Dermis microvascular lymphatic vessel endothelial cell (primary cell): ENCODE measurements around the gene SDR42E2. TPM values are rescaled to one million over a fixed set of nuclear protein-coding genes. Genes with fewer than 3 reads are reported as not detected.
"Not testable (repeated sequence)": the region's sequence is repeated elsewhere in the genome, so short reads cannot be mapped to it uniquely, and the experiment has no call there.

Experiments
- DNase-seq, 2 donors: peaks; one replicate each; pipeline versions ENCODE4 v3.0.0 to v3.0.0-alpha.2; 2010; ENCODE audit warnings: low read depth in 2 of 2
- total RNA-seq: library from RNA; depleted of rRNA; stranded (reverse); fragments of >200 nt; gene quantifications from 2 replicates; pipeline ENCODE4 v1.2.1, GENCODE V29; 2014

SDR42E2 gene
- total RNA-seq, 1 donor from 2014 or later: 0.13 TPM

DNA sequence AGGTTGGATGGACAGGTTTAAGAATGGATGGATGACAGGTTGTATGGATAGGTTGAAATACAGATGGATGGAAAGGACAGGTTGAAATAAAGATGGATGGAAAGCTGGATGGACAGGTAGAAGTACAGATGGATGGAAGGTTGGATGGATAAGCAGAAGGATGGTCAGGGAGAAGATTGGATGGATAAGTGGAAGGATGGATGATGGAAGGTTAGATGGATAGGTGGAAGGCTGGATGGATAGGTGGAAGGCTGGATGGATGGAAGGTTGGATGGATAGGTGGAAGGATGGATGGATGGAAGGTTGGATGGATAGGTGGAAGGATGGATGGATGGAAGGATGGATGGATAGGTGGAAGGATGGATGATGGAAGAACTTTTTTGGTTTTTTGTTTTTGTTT lies 905 bp upstream of the SDR42E2 start:
- no peak for DNase-seq

DNA sequence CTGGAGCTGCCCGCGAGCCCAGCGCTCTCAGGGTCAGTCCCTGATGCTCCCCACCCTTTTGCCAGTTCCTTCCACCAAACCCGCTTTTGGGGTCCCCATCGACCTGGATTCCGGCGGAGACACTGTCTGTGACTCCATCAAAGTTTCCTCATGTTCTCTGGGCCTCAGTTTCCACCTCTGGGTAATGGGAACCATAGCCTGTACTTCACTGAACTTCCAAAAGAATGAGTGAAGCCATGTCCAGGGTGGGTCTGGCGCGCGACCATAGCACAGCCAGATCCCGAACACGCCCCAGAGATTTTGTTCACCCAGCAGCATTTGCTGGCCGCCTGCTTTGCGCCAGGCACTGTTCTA lies 327 bp downstream of the SDR42E2 start:
- DNase-seq: no peak

DNA sequence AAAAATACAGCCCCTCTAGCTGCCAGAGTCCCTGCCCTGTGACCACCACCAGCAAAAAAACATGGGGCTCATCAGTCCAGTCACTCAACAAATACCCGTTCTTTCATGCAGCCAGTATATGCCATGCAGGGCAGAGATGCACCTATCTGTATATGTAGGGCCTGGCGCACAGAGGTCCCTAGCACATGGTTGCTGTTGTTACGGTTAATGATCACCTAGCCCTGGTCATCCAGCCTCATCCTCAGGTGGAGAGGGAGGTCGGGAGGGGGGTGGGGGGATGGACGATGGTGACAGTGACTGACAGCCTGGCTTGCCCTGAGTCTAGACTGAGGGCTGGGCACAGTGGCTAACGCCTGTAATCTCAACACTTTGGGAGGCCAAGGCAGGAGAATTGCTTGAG lies 1.5 kb downstream of the SDR42E2 start:
- DNase-seq: no peak

DNA sequence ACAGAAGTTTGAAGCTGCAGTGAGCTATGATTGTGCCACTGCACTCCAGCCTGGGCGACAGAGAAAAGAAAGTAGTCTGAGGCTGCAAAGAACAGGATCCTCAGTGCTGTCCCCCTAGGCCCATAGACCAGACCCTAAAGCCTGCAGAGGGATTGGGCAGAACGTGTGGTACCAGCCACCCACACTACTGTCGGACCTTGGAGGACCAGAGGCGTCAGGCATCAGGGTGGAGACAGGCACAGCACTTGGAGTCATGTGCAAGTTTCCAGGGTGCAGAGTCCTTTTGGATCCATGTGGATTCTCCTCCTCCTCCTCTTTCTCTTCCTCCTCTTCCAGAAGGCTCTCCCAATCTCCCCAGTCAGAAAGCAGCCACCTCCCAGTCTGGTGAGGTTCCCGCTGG lies 2.2 kb downstream of the SDR42E2 start:
- DNase-seq: no peak

DNA sequence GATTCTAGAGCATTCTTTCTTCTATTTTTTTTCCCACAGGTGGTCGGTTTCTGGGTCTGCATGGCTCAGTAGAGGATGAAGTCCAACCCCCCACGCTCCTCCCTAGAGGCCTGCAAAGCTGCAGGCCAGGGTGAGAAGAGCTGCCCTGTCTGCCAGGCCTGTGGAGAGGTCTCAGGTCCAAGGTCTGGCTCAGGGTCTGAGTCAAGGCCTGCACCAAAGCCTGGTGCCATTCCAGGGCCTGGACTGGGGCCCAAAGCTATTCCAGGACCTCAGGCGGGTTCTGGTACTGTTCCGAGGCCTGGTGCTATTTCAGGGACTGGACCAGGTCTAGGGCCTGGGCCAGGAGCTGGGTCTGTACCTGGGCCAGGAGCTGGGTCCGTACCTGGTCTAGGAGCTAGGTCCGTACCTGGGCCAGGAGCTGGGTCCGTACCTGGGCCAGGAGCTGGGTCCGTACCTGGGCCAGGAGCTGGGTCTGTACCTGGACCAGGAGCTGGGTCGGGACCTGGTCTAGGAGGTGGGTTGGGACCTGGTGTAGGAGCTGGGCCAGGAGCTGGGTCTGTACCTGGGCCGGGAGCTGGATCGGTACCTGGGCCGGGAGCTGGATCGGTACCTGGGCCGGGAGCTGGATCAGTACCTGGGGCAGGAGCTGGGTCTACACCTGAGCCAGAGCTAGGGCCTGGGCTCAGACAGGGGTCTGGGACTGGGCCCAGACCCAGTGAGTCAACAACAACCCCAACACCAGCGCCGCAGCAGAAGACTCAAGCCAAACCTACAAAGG lies 3.4 kb downstream of the SDR42E2 start:
- no peak for DNase-seq

DNA sequence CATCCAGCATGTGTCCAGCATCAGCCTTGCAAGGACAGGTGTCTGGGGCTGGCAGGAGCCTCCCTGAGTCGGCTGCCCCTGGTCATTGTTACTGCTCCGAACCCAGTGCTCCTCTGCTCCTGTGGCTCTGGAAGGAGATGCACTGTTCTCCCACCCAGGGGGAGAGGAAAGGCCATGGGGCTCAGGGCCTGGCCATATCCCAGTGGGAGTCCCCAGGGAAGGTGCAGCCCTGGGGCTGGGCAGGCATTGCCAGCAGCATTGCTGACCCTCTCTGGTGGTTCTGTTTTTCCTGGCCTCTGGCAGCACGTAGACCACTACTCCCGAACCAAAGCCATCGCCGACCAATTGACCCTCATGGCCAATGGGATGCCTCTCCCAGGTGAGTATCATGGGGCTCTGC lies 9.6 kb downstream of the SDR42E2 start:
- DNase-seq: no peak

DNA sequence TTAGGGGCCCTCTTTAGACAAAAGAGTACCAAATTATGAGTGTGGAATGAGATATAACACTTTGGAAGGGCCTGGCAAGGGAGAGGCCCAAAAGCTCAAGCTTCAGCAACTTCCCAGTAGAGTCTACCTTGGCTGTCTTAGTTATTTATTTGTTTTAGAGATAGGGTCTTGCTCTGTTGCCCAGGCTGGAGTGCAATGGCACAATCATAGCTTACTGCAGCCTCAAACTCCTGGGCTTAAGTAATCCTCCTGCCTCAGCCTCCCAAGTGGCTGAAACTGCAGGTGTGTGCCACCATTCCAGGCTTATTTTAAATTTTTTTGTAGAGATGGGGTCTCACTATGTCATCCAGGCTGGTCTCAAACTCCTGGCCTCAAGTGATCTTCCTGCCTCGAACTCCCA lies 10.3 kb downstream of the SDR42E2 start:
- DNase-seq: not testable (repeated sequence)

DNA sequence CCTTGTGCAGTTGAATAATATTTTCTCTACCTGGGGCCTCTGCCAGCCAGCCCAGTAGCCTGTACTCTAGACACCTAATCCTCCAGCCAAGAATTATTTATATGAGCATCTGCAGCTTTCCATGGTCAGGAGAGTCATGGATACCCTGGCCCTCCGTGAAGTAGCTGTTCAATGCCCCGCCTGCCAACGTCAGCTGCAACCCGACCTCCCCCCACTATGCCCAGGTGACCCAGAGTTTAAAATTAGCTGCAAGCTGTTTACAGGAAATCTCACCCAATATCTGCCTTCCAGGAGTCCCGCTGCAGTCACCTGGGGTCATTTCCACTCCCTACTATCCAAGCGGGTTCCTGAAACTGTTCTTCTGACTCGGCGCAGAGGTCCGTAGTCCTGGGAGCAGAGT lies 12.3 kb downstream of the SDR42E2 start:
- peak in 1 of 2 donors; percentile 12 for DNase-seq

DNA sequence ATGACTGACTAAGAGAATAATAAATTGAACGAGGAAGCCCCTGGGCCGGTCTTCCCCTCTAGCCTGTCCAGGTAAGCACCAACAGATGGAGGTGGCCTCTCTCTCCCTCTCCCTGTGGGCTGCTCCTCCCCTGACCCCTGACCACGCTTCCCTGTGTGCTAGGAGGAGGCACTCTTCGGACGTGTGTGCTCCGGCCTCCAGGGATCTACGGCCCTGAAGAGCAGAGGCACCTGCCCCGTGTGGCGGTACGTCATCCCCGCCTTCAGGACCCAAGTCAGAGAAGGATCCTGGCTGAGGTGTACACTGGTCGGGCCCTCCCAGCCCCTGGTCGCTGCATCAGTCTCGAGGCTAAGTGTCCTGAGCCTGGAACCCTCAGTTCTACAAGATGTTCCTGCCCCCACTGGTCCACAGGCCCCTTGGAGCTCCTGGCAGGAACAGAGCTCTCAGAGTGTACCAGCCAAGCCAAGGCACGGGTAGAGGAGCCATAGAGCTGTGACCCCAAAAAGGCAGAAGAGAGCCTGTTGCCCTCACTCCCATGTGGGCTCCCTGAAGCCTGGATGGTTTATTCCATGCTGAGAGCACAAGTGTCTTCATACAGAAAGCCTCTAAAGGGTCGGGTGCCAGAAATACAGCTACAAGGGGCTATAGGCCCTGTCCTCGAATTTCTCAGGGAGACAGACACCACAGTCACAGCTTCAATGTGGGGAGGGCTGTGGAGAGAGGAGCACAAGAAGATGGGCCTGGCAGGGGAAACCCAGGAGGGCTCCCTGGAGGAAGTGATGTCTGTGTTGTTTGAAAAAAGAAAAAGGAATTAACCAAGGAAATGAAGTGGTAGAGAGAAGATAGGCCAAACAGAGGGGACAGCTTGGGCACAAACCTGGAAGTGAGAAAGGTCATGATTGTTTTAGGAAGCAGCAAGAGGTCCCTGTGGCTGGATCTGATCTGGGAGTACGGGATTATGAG lies 15.9 kb downstream of the SDR42E2 start:
- DNase-seq: no peak

DNA sequence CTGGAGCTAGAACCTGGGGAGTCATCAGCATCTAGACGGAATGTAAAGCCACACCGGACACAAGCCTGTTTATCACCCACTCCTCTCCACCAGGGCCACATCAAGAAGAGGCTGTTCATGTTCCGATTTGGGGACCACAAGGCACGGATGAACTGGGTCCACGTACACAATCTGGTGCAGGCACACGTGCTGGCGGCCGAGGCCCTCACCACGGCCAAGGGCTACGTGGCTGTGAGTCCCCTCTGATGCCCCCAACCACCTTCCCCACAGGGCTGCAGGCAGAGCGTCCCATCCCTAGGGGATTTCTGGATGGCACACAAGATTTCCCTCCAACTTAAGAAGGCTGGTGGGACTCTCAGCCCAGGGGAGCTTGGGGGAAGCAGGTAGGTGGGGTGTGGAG lies 19.1 kb downstream of the SDR42E2 start:
- no peak for DNase-seq

DNA sequence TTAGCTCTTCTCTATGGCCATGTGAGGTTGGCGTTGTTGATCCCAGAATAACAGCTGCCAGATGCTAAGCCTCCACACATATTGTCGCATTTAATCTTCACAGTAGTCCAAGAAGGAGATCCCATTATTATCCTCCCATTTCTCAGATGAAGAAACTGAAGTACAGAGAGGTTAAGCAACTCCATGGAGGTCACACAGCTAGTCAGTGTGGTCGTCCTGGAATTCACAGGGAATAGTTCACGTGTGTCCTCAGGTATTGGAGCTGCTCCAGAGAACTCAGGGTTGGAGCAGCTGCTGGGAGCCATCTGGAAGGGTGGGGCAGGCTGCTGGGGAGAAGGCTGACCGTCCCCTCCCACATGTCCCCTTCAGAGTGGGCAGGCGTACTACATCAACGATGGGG lies 19.5 kb downstream of the SDR42E2 start:
- no peak for DNase-seq

DNA sequence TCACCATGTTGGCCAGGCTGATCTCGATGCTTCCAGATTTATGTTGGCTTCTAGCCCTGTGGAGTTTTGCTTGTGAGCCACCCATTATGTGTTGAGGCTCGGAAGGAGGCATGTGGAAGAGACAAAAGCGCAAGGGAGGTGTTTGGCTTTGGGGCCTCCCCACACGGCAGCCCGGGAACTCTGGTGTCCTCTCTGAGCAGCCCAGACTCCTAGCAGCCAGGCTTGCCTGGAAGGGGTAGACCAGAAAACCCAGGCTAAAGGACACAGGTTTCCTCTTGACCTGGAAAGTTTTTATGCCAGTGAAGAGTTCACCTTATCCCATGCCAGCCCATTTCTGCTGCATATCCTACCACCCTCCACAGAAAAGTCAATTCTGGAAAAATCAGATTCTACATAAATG lies 21.0 kb downstream of the SDR42E2 start:
- DNase-seq: no peak

DNA sequence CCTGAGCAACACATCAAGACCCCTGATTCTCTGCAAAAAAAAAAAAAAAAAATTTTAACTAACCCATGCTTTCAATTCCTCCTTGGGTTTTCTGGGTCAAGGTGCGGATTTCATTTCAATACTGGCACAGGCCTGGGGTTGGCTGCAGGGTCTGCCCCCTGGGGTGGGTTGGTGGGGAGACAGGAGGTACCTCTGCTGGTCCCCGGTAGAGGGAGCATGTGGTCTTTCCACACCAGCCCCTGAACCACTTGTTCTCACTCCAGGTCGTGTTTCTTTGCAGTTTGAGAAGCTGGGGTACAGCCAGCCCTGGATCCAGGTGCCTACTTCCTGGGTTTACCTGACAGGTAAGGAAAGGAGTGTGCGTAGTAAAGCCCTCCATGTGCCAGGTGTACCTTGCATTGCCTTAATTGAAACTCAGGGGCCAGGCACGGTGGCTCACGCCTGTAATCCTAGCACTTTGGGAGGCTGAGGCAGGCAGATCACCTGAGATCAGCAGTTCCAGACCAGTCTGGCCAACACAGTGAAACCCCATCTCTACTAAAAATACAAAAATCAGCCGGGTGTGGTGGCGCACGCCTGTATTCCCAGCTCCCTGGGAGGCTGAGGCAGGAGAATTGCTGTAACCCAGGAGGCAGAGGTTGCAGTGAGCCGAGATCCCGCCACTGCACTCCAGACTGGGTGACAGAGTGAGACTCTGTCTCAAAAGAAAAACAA lies 21.8 kb downstream of the SDR42E2 start:
- DNase-seq: no peak

DNA sequence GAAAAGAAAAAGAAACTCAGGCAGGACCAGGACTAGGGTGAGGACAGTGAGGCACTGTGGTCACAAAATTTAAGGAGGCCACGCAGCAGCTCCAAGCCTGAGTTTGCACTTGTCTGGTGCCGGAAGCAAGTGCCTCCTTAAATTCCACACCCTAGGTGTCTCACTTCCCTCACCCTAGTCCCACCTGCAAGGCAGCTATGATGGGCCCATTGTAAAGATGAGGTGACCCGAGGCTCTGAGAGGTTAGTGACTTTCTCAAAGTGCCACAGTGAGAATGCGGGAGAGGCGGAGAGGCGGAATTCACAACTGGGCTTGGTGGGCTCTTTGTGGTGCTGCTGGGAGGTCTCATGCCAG lies 22.3 kb downstream of the SDR42E2 start:
- no peak for DNase-seq

DNA sequence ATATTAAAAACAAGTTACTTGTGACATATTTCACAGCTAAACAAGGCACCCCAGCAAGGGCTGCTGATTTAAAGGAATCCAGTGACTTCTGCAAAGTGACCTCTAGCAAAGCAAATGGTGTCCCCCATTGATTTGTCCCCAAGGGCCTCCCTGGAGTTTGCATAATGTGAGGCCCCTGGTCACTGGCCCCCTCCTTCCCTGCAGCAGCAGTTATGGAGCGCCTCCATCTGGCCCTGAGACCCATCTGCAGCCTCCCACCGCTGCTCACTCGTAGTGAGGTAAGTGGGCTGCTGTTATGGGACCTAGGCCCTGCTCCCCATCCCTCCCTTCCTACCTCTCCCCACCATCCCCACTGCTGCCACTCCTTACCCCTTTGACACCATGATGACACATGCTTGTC lies 24.2 kb downstream of the SDR42E2 start:
- peak in 1 of 2 donors; percentile 13 for DNase-seq

DNA sequence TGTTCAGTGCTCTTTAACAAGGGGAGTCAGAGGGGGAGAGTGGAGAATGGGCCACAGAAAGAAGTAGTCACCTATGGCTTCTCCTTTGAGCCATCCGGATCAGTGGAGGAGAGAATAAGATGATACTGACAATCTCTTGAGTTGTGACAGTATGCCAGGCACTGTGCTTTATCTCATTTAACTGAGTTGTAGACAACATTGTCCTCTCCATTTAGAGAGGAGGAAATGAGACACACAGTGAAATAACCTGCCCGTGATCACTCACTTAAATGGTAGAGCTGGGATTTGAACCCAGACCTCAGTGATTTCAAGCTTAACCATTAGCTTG lies 25.9 kb downstream of the SDR42E2 start:
- DNase-seq: no peak

DNA sequence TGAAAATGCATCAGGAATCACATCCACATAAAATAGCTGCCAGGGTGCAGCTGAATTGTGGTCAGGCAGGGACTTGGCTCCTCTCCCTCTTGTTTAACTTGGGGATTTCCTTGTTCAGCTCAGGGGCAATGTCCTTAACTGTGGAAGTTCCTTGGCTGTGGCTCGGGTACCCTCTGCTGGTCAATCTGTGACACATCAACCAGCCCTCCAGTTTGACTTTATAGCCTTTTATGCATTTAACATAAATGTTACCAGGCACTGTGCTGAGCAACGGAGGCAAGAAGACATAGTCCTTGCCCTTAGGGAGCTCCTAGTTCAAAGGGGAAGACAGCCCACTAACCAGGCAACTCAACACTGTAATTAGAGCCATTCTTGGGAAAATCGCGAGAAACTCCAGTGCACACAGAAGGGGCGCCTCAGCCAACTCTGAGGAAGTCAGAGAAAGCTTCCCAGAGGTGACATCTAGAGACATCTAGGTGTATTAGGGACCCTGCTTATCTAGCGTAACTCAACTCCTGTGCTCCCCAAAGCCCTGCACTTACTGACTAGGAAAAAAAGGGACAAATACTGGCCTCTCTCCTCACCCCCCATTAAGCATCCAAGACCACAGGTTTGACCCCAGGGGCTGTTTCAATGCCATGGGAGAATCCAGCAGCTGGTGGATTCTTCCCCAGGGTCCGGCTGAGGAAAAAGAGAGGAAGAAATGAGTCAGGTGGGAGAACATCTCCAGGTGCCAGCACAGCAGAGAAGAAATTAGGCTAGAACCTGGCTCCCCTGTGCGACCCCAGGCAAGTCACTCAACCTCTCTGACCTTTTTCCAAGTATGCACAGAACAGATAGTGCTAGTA lies 26.5 kb downstream of the SDR42E2 start:
- DNase-seq: peak; percentile 73 to 85

DNA sequence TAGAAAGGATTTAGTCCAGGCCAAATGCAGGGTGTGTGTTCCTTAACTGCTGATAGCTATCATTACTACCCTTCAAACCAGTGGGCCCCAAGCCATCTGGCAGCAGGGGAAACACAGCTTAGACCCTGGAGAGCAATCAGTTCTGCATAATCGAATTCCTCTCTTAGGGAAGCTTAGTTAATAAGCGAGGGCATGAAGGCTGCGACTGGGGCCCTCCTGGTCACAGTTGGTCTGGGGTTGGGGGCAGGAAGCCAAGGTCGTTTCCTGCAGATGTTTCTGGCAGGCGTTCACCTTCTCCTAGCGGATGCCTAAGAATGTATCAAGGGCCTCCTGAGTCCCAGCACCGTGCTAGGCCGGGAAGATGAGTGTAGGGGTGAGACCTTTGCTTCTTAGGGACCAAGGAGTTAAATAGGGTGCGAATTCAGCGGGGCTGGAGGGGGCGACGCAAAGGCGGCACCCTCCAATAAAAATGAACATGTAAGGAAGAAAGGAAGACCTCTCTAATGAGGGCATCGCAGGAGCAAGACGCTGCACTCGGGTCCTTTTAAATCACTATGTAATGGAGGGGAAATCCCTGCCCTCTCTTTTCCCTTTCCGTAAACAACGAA lies 27.3 kb downstream of the SDR42E2 start:
- DNase-seq: peak in 1 of 2 donors; percentile 73

DNA sequence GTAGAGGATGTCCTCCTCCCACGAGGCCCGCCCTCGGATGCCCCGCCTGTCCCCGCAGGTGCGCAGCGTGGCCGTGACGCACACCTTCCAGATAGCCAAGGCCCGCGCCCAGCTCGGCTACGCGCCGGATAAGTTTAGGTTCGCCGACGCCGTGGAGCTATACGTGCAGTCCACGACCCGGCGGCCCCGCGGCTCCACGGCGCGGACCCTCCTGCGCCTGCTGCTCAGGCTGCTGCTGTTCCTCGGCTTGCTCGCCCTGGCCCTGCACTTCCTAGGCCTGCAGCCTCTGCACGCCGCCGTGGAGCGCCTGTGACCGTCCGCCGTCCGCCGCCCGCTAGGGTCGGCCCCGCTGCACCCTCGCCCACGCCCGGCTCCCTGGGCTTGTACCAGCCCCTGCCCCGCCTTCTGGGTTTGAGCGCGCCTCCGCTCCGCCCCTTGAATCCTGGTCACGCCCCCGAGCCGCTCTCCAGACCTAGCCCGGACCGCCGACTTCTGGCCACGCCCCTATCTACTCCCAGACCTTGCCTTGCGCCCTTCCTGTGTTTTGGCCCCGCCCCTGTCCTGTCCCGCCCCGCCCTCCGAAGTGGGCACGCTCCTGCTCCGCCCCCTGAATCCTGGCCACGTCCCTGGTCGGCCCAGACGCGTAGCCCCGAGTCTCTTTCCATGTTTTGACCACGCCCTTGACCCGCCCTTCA lies 27.9 kb downstream of the SDR42E2 start:
- DNase-seq: peak; percentile 56 to 81

DNA sequence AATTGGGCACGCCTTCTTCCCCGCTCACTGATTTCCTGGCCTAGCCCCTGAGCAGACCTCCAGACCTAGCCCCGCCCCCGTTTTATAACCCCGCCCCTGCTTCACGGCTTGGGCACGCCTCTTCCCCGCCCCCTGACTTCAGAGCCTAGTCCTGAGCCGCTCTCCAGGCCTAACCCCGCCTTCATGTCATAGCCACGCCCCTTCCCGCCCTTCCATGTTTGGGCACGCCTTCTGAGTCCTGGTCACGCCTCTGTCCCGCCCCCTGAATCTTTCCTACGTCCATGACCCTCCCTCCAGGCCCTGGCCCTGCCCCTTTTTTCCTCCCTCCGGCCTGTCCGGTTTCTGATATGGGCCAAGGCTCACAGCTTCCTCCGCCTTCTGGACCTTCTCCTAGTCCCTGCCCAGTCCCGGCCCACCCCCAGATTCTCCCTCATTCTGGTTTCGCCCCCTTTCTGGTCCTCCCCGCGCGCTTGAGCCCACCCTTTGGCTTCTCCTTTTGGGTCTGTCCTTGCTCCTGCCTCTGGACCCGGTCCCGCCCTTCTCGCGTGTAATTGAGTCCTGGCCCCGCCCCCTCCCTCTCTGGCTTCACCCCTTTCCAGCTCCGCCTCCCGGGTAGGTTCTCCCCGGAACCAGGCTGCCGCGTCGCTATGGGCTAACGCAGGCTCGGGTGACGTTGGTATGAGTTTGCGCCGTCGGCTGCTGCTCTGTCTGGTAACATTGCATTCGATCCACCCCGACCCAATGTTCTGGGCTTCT lies 28.6 kb downstream of the SDR42E2 start:
- peak; percentile 99 to 100 for DNase-seq
